Thoracic aorta (tissue), 2 donors: Measurements from ENCODE around the gene ENTPD1. TPM values are rescaled to one million over a fixed set of nuclear protein-coding genes. Genes with fewer than 3 reads are reported as not detected.

ENCODE experiments used
- ATAC-seq: fragments of 150-250 bp; one replicate; pipeline ENCODE4 v1.8.0; 2017; ENCODE audit warnings: low read depth; ENCODE audit not compliant: insufficient number of reproducible peaks, low FRiP score
- DNase-seq: peaks from one replicate; pipeline ENCODE4 v3.0.0-alpha.2; 2020; ENCODE audit warnings: low spot score
- H3K27ac ChIP-seq, 2 donors: fragments of 200-600 bp; sonication (generic); 1 replicate in 1 of 2; 2 replicates in 1 of 2; pipeline ENCODE4 v1.5.1; 2016; ENCODE audit warnings: mild to moderate bottlenecking in 2 of 2, moderate library complexity in 2 of 2
- H3K27me3 ChIP-seq: fragments of 200-600 bp; sonication (generic); replicated peaks from 2 replicates; pipeline ENCODE4 v1.6.0; 2016; ENCODE audit warnings: mild to moderate bottlenecking; ENCODE audit not compliant: insufficient read depth
- H3K36me3 ChIP-seq: fragments of 200-600 bp; sonication (generic); one replicate; pipeline ENCODE4 v1.5.1; 2016
- H3K4me1 ChIP-seq, 2 donors: fragments of 200-600 bp; sonication (generic); 1 replicate in 1 of 2; 2 replicates in 1 of 2; pipeline versions ENCODE4 v1.5.1 to v1.6.0; 2016; ENCODE audit warnings: low read depth in 2 of 2, mild to moderate bottlenecking in 1 of 2; ENCODE audit not compliant: control insufficient read depth in 1 of 2
- H3K4me3 ChIP-seq: fragments of 200-600 bp; sonication (generic); 2 replicates; pipeline ENCODE4 v1.5.1; 2016; ENCODE audit warnings: mild to moderate bottlenecking
- H3K9me3 ChIP-seq: fragments of 200-600 bp; sonication (generic); 2 replicates; pipeline ENCODE4 v1.5.1; 2016
- CTCF ChIP-seq: fragments of 200-600 bp; sonication (generic); IDR thresholded peaks from one replicate; pipeline ENCODE4 v1.5.1; 2019; ENCODE audit warnings: antibody characterized with exemption
- total RNA-seq, 2 donors: library from RNA; depleted of rRNA; stranded (reverse); fragments of >200 nt; gene quantifications; one replicate each; pipeline versions ENCODE4 v1.1.0 to v1.2.3, GENCODE V29; 2016

Gene ENTPD1
- total RNA-seq, result 10 to 100 TPM; 32.1 to 63.6 TPM

- Histone ChIP-seq H3K27me3 (no peaks in the 10 kb centered on the region), H3K27ac (peak within 1 kb of the TSS; percentile 67 to 72), H3K36me3 (no peaks in the 10 kb centered on the region), H3K9me3 (no peaks in the 10 kb centered on the region), H3K4me1 (peaks cover 11 to 40% of the 10 kb centered on the region in 2 donors), H3K4me3 (peak within 1 kb of the TSS; percentile 74)
- ATAC-seq (no peak), DNase-seq (no peak)
- TF ChIP-seq CTCF, result no peak
Observed at GRCh38 chr10:95756041-95756761, at the start of gene ENTPD1. Gene ENTPD1, plus strand, starts transcription at chr10:95756163. Its CDS starts 77 bp downstream, at chr10:95756240.

- Histone ChIP-seq H3K4me1 (peaks cover 0 to 7% of the 10 kb centered on the region in 2 donors), H3K9me3 (no peaks in the 10 kb centered on the region), H3K27ac (no peak overlapping the region), H3K36me3 (no peaks in the 10 kb centered on the region), H3K27me3 (no peaks in the 10 kb centered on the region), H3K4me3 (no peak overlapping the region)
- ATAC-seq (no peak), DNase-seq (no peak)
- no peak for TF ChIP-seq CTCF
Observed at GRCh38 chr10:95706573-95706972, 49.4 kb upstream of the ENTPD1 start.

GRCh38 chr10:95706990-95707389 lies 49.0 kb upstream of the ENTPD1 start:
- peaks cover 0 to 7% of the 10 kb centered on the region in 2 donors for H3K4me1 ChIP-seq
- no peak for TF ChIP-seq CTCF
- DNase-seq (no peak), ATAC-seq (no peak)
- H3K27me3 ChIP-seq, result no peaks in the 10 kb centered on the region
- H3K9me3 ChIP-seq, result no peaks in the 10 kb centered on the region
- H3K4me3 ChIP-seq, result no peak overlapping the region
- no peak overlapping the region for H3K27ac ChIP-seq
- no peaks in the 10 kb centered on the region for H3K36me3 ChIP-seq

GRCh38 chr10:95711492-95711891 lies 44.5 kb upstream of the ENTPD1 start:
- H3K9me3 ChIP-seq, result no peaks in the 10 kb centered on the region
- H3K36me3 ChIP-seq, result no peaks in the 10 kb centered on the region
- TF ChIP-seq CTCF, result no peak
- peaks cover 0 to 7% of the 10 kb centered on the region in 2 donors for H3K4me1 ChIP-seq
- no peak overlapping the region for H3K27ac ChIP-seq
- no peak overlapping the region for H3K4me3 ChIP-seq
- H3K27me3 ChIP-seq, result no peaks in the 10 kb centered on the region
- no peak for ATAC-seq
- DNase-seq, result no peak

GRCh38 chr10:95716466-95716865 lies 39.5 kb upstream of the ENTPD1 start:
- DNase-seq, result no peak
- no peak for ATAC-seq
- H3K4me1 ChIP-seq, result no peaks in the 10 kb centered on the region

More at GRCh38 chr10:95716466-95716865, 39.5 kb upstream of the ENTPD1 start:
- Histone ChIP-seq H3K4me3 (no peak overlapping the region), H3K27me3 (no peaks in the 10 kb centered on the region), H3K36me3 (no peaks in the 10 kb centered on the region), H3K9me3 (no peaks in the 10 kb centered on the region), H3K27ac (no peak overlapping the region)
- no peak for TF ChIP-seq CTCF
